Stimulated activated CD4-positive, alpha-beta T cell treated with anti-CD3 and anti-CD28 coated beads, Interleukin-12 subunit alpha, Interleukin-12 subunit beta, amount 100 ng/mL, for 48 hours (primary cell): ENCODE results near the gene KRTAP27-1.

Source experiments
- DNase-seq, 3 donors: peaks; one replicate each; pipeline ENCODE4 v3.0.0-alpha.2; 2020; ENCODE audit warnings: low read depth in 2 of 3, low spot score in 1 of 3

Gene KRTAP27-1, protein sequence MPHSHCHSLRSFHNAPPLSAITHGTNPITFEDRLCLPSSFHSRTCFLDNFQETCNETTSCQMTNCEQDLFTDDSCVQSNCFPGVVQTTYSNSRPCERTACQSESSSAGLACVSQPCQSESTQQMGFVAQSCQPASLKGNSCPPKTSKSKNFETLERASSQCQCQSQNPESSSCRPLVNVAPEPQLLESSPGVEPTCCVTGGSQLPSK

DNA sequence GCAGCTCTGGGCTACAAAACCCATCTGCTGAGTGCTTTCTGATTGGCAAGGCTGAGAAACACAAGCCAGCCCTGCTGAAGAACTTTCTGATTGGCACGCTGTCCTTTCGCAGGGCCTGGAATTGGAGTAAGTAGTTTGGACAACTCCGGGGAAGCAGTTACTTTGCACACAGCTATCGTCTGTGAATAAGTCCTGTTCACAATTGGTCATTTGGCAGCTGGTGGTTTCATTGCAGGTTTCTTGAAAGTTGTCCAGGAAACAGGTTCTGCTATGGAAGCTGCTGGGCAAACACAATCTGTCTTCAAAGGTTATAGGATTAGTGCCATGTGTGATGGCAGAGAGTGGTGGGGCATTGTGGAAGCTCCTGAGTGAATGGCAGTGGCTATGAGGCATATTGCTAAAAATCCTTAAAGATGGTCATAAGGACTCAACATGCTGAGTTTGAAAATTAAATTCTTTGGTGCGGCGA, at the start of gene KRTAP27-1:
TSS of gene KRTAP27-1 (minus strand) at position 419 of the 469 bp plus-strand sequence. CDS start at position 393, 26 bp downstream.
- no peak for DNase-seq

DNA sequence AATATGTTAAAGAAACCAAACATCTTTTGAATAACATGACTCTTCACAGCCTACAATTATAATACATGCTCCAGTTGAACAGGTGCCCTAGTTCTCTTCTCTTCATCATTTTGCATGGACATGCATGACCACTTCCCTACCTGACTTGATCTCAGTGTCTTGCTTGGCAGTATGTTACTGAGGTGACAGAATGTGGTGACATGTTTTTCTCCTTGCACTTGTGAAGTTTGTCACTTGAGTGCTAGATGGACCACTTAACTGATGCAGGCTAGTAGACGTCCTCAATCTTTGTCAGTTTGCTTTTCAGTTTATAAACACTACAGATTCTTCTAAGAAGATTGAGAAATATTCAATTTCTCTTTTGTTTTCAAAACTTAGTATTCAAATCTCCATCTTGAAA, 44.7 kb upstream of the KRTAP27-1 start:
- DNase-seq, result no peak

DNA sequence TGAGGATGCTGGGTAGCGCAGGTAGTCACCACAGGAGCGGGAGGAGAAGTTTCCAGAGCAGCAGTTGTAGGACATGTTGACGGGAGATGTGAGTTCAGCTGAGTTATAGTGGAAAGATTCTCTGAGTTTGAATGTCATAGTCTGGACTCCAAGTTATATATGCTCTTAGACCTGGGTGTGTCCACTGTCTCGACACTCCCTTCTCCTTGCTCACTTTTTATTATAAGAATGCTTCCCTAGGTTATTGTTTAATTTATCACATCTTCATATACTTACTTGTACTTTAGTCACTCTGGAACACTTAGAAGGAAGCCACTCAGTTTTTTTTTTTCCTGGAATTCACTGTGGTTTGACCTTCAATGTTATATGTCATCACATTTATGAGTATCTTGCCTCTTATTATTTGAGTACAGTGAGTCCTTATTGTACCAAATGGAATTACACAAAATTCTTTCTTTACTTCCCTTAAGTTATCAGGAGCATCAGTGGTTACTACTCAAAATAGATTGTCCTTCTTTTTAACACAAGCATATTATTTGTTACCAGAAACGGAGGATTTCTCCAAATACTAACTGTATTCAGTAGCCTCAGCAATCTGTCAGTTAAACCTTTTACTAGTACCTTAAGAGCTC, 34.8 kb upstream of the KRTAP27-1 start, which contains the start of gene KRTAP13-2:
TSS of gene KRTAP13-2 (minus strand) at position 133 of the 632 bp plus-strand sequence. CDS start at position 75, 58 bp downstream.
- no peak for DNase-seq

DNA sequence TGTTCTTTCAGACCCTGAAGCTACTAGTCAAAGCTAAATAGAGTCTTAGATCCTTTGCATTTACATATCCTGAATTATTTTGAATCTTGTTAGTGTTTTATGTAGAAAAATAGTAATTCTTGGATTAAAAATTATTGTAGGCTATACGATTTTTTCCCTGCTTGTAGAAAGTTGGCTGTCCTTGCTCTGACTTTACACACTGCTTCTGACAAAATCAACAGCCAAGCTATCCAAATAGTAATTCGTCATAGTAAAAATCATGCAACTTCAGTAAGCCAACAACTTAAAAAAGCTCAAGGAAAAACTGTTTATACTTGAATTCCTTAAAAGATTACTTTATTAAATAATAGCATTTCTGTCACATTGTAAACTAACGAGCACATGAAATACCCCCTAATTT, 18.4 kb upstream of the KRTAP27-1 start:
- no peak for DNase-seq

DNA sequence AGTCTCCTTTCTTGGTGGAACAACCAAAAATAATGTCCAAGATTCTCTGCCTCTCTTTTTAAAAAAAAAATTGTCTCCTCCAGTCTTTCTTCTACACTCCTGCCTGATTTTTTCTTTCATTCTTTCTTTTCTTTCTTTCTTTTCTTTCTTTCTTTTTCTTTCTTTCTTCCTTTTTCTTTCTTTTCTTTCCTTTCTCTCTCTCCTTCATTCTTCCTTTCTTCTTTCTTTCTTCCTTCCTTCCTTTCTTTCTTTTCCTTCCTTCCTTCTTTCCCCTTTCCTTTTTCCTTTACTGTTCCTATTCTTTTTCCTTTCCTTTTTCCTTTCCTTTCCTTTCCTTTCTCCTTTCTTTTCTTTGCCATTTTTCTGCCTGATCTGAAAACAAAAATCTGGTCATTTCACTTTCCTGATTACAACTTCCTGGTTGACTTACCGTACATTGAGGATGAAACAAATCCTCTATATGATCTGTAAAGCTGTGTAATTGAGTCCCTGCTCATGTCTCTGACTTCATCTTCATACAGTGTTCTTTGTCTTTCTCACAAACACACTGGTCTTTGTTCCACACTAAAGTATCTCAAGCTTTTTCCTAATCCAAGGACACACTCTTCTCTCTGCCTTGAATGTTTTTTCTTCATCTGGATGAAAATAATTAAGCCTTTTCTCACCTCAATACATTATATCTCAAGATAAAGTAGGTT, 17.0 kb upstream of the KRTAP27-1 start:
- DNase-seq, result no peak

DNA sequence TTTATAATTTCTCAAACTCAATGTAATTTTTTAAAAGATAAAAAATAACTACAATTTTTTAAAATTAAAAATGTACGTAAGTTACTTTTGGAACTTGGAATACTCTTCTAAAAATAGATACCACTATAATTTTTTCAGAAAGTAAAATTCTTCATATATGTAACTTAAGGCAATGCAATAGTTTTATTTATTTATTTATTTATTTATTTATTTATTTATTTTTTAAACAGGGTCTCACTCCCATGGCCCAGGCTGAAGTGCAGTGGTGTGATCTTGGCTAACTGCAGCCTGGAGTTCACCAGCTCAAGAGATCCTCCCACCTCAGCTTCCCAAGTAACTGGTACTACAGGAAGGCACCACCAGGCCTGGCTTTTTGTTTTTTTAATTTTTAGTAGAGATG, 14.0 kb upstream of the KRTAP27-1 start:
- DNase-seq, result no peak

DNA sequence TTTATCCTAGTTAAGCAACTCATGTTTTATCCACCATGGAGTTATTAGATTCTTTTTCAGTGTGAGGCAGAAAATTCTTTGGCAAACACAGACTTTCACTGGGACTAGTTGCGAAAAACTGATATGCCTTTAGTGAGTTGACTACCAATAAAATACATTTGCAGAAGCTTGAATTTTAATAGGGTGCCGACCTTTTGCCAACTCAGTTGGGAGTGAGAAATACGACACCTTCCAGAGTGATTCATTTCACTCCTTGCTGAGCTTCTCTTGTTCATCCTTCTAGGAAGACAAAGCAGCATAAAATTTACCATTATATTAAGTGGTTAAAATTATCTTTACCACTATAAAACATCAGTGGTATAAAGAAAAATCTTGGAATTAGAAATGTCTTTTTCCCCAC, 12.1 kb upstream of the KRTAP27-1 start:
- DNase-seq, result no peak

DNA sequence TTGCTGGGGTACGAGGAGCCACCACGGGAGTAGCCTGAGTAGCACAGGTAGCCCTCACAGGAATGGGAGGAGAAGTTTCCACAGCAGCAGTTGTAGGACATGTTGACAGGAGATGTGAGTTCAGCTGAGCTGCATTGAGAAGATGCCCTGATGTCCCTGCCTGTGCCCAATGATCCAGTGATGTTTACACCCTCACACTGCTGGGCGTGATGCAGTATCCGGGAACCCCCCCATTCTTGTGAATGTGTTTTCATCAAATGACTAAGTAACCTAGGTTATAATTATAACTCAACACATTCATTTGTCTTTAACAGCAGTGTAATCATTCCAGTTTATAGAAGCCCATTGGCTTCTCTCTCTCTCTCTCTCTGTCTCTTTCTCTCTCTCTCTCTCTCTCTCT, 11.0 kb upstream of the KRTAP27-1 start, which contains the start of gene KRTAP23-1:
TSS of gene KRTAP23-1 (minus strand) at position 101 of the 400 bp plus-strand sequence. CDS start at position 101, 0 bp downstream.
- DNase-seq, result no peak

DNA sequence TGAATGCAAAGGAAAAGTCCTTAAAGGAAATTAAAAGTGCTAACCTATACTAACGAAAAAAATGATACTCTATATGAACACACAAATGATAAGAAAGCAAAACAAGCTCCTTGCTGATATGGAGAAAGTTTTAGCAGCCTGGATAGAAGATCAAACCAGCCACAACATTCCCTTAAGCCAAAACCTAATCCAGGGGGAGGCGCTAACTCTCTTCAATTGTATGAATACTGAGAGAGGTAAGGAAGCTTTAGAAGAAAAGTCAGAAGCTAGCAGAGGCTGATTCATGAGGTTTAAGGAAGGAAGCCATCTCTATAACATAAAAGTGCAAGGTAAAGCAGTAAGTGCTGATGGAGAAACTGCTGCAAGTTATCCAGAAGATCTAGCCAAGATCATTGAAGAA, 7.5 kb upstream of the KRTAP27-1 start:
- no peak for DNase-seq

GRCh38 chr21:30340714-30341573, 3.5 kb upstream of the KRTAP27-1 start:
- peak in 2 of 3 donors; percentile 4 to 13 for DNase-seq

- no peak for DNase-seq
Measured at GRCh38 chr21:30338717-30339116, 1.2 kb upstream of the KRTAP27-1 start.

- no peak for DNase-seq
Measured at GRCh38 chr21:30337772-30338171, 278 bp upstream of the KRTAP27-1 start.

- DNase-seq, result no peak
Measured at GRCh38 chr21:30336596-30336995, 898 bp downstream of the KRTAP27-1 start.

DNA sequence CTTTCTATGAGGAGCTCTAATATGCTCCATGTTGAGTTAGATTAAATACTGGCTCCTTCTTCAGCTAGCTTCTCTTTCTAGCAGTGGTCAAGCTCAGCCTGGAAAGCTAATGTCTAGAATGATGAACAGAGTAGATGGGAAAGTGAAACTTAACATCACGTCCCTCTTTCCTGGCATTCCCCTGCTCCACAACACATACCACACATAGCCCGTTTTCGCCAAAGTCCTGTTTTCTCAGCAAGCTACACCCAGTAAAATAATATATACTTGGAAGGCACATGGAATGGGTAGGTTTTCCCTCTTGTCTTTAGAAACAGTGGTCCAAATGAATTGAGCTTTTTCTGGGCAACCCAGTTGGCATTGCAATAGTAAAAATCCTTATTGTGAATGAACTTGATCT, 3.8 kb downstream of the KRTAP27-1 start:
- DNase-seq, result no peak

GRCh38 chr21:30332681-30333080, 4.8 kb downstream of the KRTAP27-1 start:
- no peak for DNase-seq

DNA sequence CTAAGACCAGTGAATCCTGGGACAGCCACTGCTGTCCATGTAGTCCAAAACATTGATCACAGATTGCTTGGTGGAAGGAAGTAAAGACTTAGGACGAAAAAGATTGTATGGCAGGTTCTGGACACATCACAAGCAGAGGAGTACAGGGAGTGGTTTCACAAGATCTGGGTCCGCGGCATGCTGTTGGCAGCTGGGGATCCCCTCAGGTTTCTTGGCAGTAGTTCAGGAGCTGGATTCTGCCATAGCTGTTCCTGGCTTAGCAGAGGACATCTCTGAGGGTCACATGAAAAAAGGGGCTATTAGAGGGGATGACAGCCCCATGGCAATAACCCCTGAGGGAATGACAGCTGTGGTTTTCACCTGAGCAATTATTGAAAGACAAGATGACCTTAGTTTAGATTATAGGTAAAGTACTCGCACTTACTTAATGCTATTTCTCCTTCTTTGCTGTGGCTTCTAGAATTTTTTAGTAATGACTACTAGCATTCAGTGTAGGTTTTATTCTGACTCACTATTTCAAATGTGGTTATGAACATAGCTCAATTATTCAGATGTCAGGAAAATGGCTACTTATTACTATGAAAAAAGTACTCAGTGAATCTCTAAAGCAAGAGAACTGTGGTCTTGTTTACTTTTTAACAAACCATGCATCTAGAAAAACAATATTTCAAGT, 8.2 kb downstream of the KRTAP27-1 start:
- no peak for DNase-seq

DNA sequence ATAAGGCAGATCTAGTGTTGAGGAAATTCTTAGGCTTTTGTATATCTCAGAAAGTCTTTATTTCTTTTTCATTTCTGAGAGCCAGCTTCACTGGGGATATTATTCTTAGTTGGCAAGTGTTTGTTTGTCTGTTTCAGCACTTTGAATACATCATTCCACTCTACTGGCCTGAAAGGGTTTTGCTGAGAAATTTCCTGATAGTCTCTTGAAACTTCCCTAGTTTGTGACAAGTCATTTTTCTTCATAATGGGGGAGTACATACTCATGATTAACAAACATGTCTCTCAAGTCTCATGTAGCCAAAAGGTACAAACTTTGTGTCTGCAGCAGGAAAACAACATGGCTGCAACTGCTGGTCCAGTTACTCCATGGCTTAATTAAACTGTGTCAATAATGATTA, 11.1 kb downstream of the KRTAP27-1 start:
- no peak for DNase-seq

GRCh38 chr21:30320215-30320614, 17.3 kb downstream of the KRTAP27-1 start, which contains the start of gene KRTAP26-1:
KRTAP26-1 (minus strand) TSS chr21:30320315; CDS start chr21:30320035, 280 bp downstream.
- DNase-seq, result no peak

GRCh38 chr21:30315701-30316100, 21.8 kb downstream of the KRTAP27-1 start:
- DNase-seq, result no peak

GRCh38 chr21:30306884-30307283, 30.6 kb downstream of the KRTAP27-1 start:
- no peak for DNase-seq
